ENCODE results near the gene CTNNA3.

- TF ChIP-seq POLR2AphosphoS5 (IDR thresholded peaks at IDR 0.05; ENCODE audit: low read depth, low read length) (no peak), CTCF (IDR thresholded peaks at IDR 0.05) (no peak)
These were observed 176.6 kb downstream of the CTNNA3 start for GRCh38 chr10:67519434-67519833.
